Measurements from ENCODE around the gene AVPR1B. TPM values are rescaled to one million over a fixed set of nuclear protein-coding genes. Genes with fewer than 3 reads are reported as not detected.
"Not testable (repeated sequence)": the region's sequence is repeated elsewhere in the genome, so short reads cannot be mapped to it uniquely, and the experiment has no call there.

The AVPR1B gene

GRCh38 chr1:206064001-206064400 is 53.2 kb downstream of the AVPR1B start:
- not testable (repeated sequence) for H2BK12ac ChIP-seq (ENCODE audit: low read length in 2 of 2); H2AK5ac ChIP-seq (ENCODE audit: low read length, severe bottlenecking); H3K23ac ChIP-seq (ENCODE audit: low read length in 2 of 2); H3K79me1 ChIP-seq (replicated peaks; ENCODE audit: low read length, poor library complexity, severe bottlenecking); H3K9ac ChIP-seq (ENCODE audit: low read length); H3K9me3 ChIP-seq (ENCODE audit: control insufficient read depth, low read length); H2BK15ac ChIP-seq (ENCODE audit: low read depth, poor library complexity, severe bottlenecking); H2AFZ ChIP-seq (ENCODE audit: low read depth, low read length); H3K27ac ChIP-seq (ENCODE audit: low read length, poor library complexity, severe bottlenecking); H2BK120ac ChIP-seq (ENCODE audit: low read depth, low read length); H3K14ac ChIP-seq (ENCODE audit: low read length in 2 of 2); H3K4me2 ChIP-seq (ENCODE audit: low read length, poor library complexity, severe bottlenecking); H3K18ac ChIP-seq (ENCODE audit: low read depth in 1 of 2, low read length in 2 of 2); DNase-seq; H4K91ac ChIP-seq (ENCODE audit: low read length); H2BK5ac ChIP-seq (ENCODE audit: low read depth, low read length, poor library complexity, severe bottlenecking); H3K4me3 ChIP-seq (ENCODE audit: insufficient read depth in 1 of 2, low read depth in 1 of 2, low read length in 2 of 2); H4K8ac ChIP-seq (ENCODE audit: low read length); H3K4ac ChIP-seq (ENCODE audit: low read depth in 1 of 2, low read length in 2 of 2)
- 100% methylated on average over 9 of the region's 35 CpGs for WGBS
- Histone ChIP-seq H3K27me3 (ENCODE audit: control insufficient read depth in 1 of 2, insufficient read depth in 1 of 2, low read length in 2 of 2) (peaks cover 0 to 47% of the 10 kb centered on the region in 2 experiments), H3K36me3 (ENCODE audit: control insufficient read depth in 1 of 2, insufficient read depth in 2 of 2, low read depth in 1 of 2, low read length in 2 of 2) (peaks cover 0 to 53% of the 10 kb centered on the region in 2 experiments), H3K4me1 (ENCODE audit: control insufficient read depth, insufficient read depth, low read depth, low read length) (peaks cover 24% of the 10 kb centered on the region)

GRCh38 chr1:206062464-206062863 is 54.7 kb downstream of the AVPR1B start:
- H3K79me1 ChIP-seq (replicated peaks; ENCODE audit: low read length, poor library complexity, severe bottlenecking) = no peaks in the 10 kb centered on the region
- no peak overlapping the region for H3K23ac ChIP-seq (ENCODE audit: low read length in 2 of 2)
- H3K4ac ChIP-seq (ENCODE audit: low read depth in 1 of 2, low read length in 2 of 2) = no peak overlapping the region
- H2BK15ac ChIP-seq (ENCODE audit: low read depth, poor library complexity, severe bottlenecking) = no peak overlapping the region
- DNase-seq = no peak
- H3K27ac ChIP-seq (ENCODE audit: low read length, poor library complexity, severe bottlenecking) = no peak overlapping the region
- peaks cover 0 to 31% of the 10 kb centered on the region in 2 experiments for H3K27me3 ChIP-seq (ENCODE audit: control insufficient read depth in 1 of 2, insufficient read depth in 1 of 2, low read length in 2 of 2)
- peaks cover 0 to 49% of the 10 kb centered on the region in 2 experiments for H3K36me3 ChIP-seq (ENCODE audit: control insufficient read depth in 1 of 2, insufficient read depth in 2 of 2, low read depth in 1 of 2, low read length in 2 of 2)
- no peak overlapping the region for H2BK120ac ChIP-seq (ENCODE audit: low read depth, low read length)
- H2AFZ ChIP-seq (ENCODE audit: low read depth, low read length) = no peak overlapping the region
- H2BK12ac ChIP-seq (ENCODE audit: low read length in 2 of 2) = no peak overlapping the region
- no peak overlapping the region for H3K4me2 ChIP-seq (ENCODE audit: low read length, poor library complexity, severe bottlenecking)
- H3K9me3 ChIP-seq (ENCODE audit: control insufficient read depth, low read length) = peaks cover 8% of the 10 kb centered on the region
- no peak overlapping the region for H3K14ac ChIP-seq (ENCODE audit: low read length in 2 of 2)
- H4K8ac ChIP-seq (ENCODE audit: low read length) = no peak overlapping the region
- no peak overlapping the region for H2BK5ac ChIP-seq (ENCODE audit: low read depth, low read length, poor library complexity, severe bottlenecking)
- H2AK5ac ChIP-seq (ENCODE audit: low read length, severe bottlenecking) = no peak overlapping the region
- H3K9ac ChIP-seq (ENCODE audit: low read length) = no peak overlapping the region
- H4K91ac ChIP-seq (ENCODE audit: low read length) = no peak overlapping the region
- no peak overlapping the region for H3K4me3 ChIP-seq (ENCODE audit: insufficient read depth in 1 of 2, low read depth in 1 of 2, low read length in 2 of 2)
- no peak overlapping the region for H3K18ac ChIP-seq (ENCODE audit: low read depth in 1 of 2, low read length in 2 of 2)
- WGBS = 76% methylated on average over 6 of the region's 6 CpGs
- H3K4me1 ChIP-seq (ENCODE audit: control insufficient read depth, insufficient read depth, low read depth, low read length) = peaks cover 25% of the 10 kb centered on the region

GRCh38 chr1:206060844-206061243 is 56.3 kb downstream of the AVPR1B start:
- no peak overlapping the region for H3K18ac ChIP-seq (ENCODE audit: low read depth in 1 of 2, low read length in 2 of 2)
- H3K9ac ChIP-seq (ENCODE audit: low read length) = no peak overlapping the region
- no peak overlapping the region for H3K23ac ChIP-seq (ENCODE audit: low read length in 2 of 2)
- no peak overlapping the region for H3K4me2 ChIP-seq (ENCODE audit: low read length, poor library complexity, severe bottlenecking)
- H3K79me1 ChIP-seq (replicated peaks; ENCODE audit: low read length, poor library complexity, severe bottlenecking) = no peaks in the 10 kb centered on the region
- H3K27ac ChIP-seq (ENCODE audit: low read length, poor library complexity, severe bottlenecking) = peak overlapping the region; percentile 0
- H3K9me3 ChIP-seq (ENCODE audit: control insufficient read depth, low read length) = peaks cover 8% of the 10 kb centered on the region
- H2BK12ac ChIP-seq (ENCODE audit: low read length in 2 of 2) = no peak overlapping the region
- H3K14ac ChIP-seq (ENCODE audit: low read length in 2 of 2) = no peak overlapping the region
- no peak overlapping the region for H2BK5ac ChIP-seq (ENCODE audit: low read depth, low read length, poor library complexity, severe bottlenecking)
- H4K91ac ChIP-seq (ENCODE audit: low read length) = no peak overlapping the region
- peaks cover 26% of the 10 kb centered on the region for H3K4me1 ChIP-seq (ENCODE audit: control insufficient read depth, insufficient read depth, low read depth, low read length)
- H4K8ac ChIP-seq (ENCODE audit: low read length) = no peak overlapping the region
- no peak for DNase-seq
- peaks cover 0 to 44% of the 10 kb centered on the region in 2 experiments for H3K36me3 ChIP-seq (ENCODE audit: control insufficient read depth in 1 of 2, insufficient read depth in 2 of 2, low read depth in 1 of 2, low read length in 2 of 2)
- H2AFZ ChIP-seq (ENCODE audit: low read depth, low read length) = no peak overlapping the region
- no peak overlapping the region for H3K4ac ChIP-seq (ENCODE audit: low read depth in 1 of 2, low read length in 2 of 2)
- H3K27me3 ChIP-seq (ENCODE audit: control insufficient read depth in 1 of 2, insufficient read depth in 1 of 2, low read length in 2 of 2) = peaks cover 0 to 17% of the 10 kb centered on the region in 2 experiments
- WGBS = 91% methylated on average over 1 of the region's 3 CpGs
- no peak overlapping the region for H3K4me3 ChIP-seq (ENCODE audit: insufficient read depth in 1 of 2, low read depth in 1 of 2, low read length in 2 of 2)
- H2AK5ac ChIP-seq (ENCODE audit: low read length, severe bottlenecking) = no peak overlapping the region
- H2BK15ac ChIP-seq (ENCODE audit: low read depth, poor library complexity, severe bottlenecking) = no peak overlapping the region
- no peak overlapping the region for H2BK120ac ChIP-seq (ENCODE audit: low read depth, low read length)

Small RNAs within 50 kb of the gene (small RNA-seq; reads per million reads assigned to genes)
- not detected for gene RF00271 (ENCODE audit: low read depth)

Measured in mesenchymal stem cell (in vitro differentiated cells and primary cell).